Right atrium auricular region (tissue), 2 donors: ENCODE measurements around the gene C1orf21. TPM values are rescaled to one million over a fixed set of nuclear protein-coding genes. Genes with fewer than 3 reads are reported as not detected.

ENCODE experiments used
- DNase-seq: peaks from one replicate; pipeline ENCODE4 v3.0.0-alpha.2; 2019; ENCODE audit warnings: low spot score
- H3K27ac ChIP-seq, 2 donors: fragments of 200-600 bp; sonication (generic); 1 replicate in 1 of 2; 2 replicates in 1 of 2; pipeline ENCODE4 v1.5.1; 2016 to 2019
- H3K27me3 ChIP-seq, 2 donors: fragments of 200-600 bp; sonication (generic); one replicate each; pipeline versions ENCODE4 v1.5.1 to v1.6.0; 2017 to 2019
- H3K36me3 ChIP-seq: fragments of 200-600 bp; sonication (generic); one replicate; pipeline ENCODE4 v1.5.1; 2016
- H3K4me1 ChIP-seq, 2 donors: fragments of 200-600 bp; sonication (generic); one replicate each; pipeline versions ENCODE4 v1.5.1 to v1.6.0; 2017 to 2019
- H3K4me3 ChIP-seq, 2 donors: fragments of 200-600 bp; sonication (generic); 1 replicate in 1 of 2; 2 replicates in 1 of 2; pipeline ENCODE4 v1.5.1; 2017 to 2019; ENCODE audit warnings: mild to moderate bottlenecking in 1 of 2, moderate library complexity in 1 of 2
- H3K9me3 ChIP-seq, 2 donors: fragments of 200-600 bp; sonication (generic); one replicate each; pipeline ENCODE4 v1.5.1; 2019
- CTCF ChIP-seq, 2 donors: fragments of 200-600 bp; sonication (generic); IDR thresholded peaks; one replicate each; pipeline ENCODE4 v1.5.1; 2019; ENCODE audit warnings: antibody characterized with exemption in 2 of 2
- total RNA-seq, 2 donors: library from RNA; depleted of rRNA; stranded (reverse); fragments of >200 nt; gene quantifications; one replicate each; pipeline ENCODE4 v1.1.0, GENCODE V29; 2016

Gene C1orf21
- total RNA-seq, 2 donors from 2014 or later = 49.4 to 78.5 TPM

GRCh38 chr1:184423649-184424048 lies 36.8 kb downstream of the C1orf21 start:
- Histone ChIP-seq H3K9me3 (no peaks in the 10 kb centered on the region), H3K27me3 (no peaks in the 10 kb centered on the region), H3K4me3 (no peak overlapping the region), H3K36me3 (no peaks in the 10 kb centered on the region), H3K4me1 (peaks cover 0 to 57% of the 10 kb centered on the region in 2 donors), H3K27ac (no peak overlapping the region)
- TF ChIP-seq CTCF (IDR thresholded peaks at IDR 0.05) = no peak
- no peak for DNase-seq

- no peak overlapping the region for H3K27ac ChIP-seq
- H3K9me3 ChIP-seq = no peaks in the 10 kb centered on the region
- H3K4me3 ChIP-seq = no peak overlapping the region
- no peaks in the 10 kb centered on the region for H3K27me3 ChIP-seq
- no peak for TF ChIP-seq CTCF (IDR thresholded peaks at IDR 0.05)
- DNase-seq = no peak
- no peaks in the 10 kb centered on the region for H3K36me3 ChIP-seq
- peaks cover 0 to 58% of the 10 kb centered on the region in 2 donors for H3K4me1 ChIP-seq
Observed at GRCh38 chr1:184424157-184424556, 37.3 kb downstream of the C1orf21 start.

- Histone ChIP-seq H3K27ac (no peak overlapping the region), H3K36me3 (no peaks in the 10 kb centered on the region), H3K27me3 (no peaks in the 10 kb centered on the region), H3K4me1 (peaks cover 0 to 60% of the 10 kb centered on the region in 2 donors), H3K9me3 (no peaks in the 10 kb centered on the region), H3K4me3 (no peak overlapping the region)
- no peak for DNase-seq
- no peak for TF ChIP-seq CTCF (IDR thresholded peaks at IDR 0.05)
Observed at GRCh38 chr1:184424945-184425344, 38.1 kb downstream of the C1orf21 start.

GRCh38 chr1:184425449-184426277 lies 38.8 kb downstream of the C1orf21 start:
- Histone ChIP-seq H3K36me3 (no peaks in the 10 kb centered on the region), H3K4me1 (peaks cover 0 to 53% of the 10 kb centered on the region in 2 donors)
- no peak for DNase-seq

GRCh38 chr1:184426278-184426674 lies 39.4 kb downstream of the C1orf21 start:
- Histone ChIP-seq H3K9me3 (no peaks in the 10 kb centered on the region), H3K4me1 (peaks cover 0 to 47% of the 10 kb centered on the region in 2 donors), H3K4me3 (no peak overlapping the region), H3K27me3 (no peaks in the 10 kb centered on the region), H3K36me3 (no peaks in the 10 kb centered on the region), H3K27ac (no peak overlapping the region)
- DNase-seq = no peak
- TF ChIP-seq CTCF (IDR thresholded peaks at IDR 0.05) = no peak

More at GRCh38 chr1:184425449-184426277, 38.8 kb downstream of the C1orf21 start:
- Histone ChIP-seq H3K9me3 (no peaks in the 10 kb centered on the region), H3K27me3 (no peaks in the 10 kb centered on the region), H3K27ac (no peak overlapping the region), H3K4me3 (no peak overlapping the region)
- TF ChIP-seq CTCF (IDR thresholded peaks at IDR 0.05) = no peak
